Gastrocnemius medialis (tissue), 4 donors: Measurements from ENCODE around the gene PIBF1.

Experiments
- CTCF ChIP-seq, 5 experiments: fragments of 450-650 bp in 3 of 5; fragments of 200-600 bp in 2 of 5; sonication (generic) in 2 of 5; IDR thresholded peaks in 4 of 5; conservative IDR thresholded peaks in 1 of 5; 1 replicate in 4 of 5; 2 replicates in 1 of 5; pipeline ENCODE4 v1.5.1; 2016 to 2019; ENCODE audit warnings: antibody characterized with exemption in 5 of 5, mild to moderate bottlenecking in 3 of 5, moderate library complexity in 3 of 5
- POLR2A ChIP-seq, 2 donors: fragments of 450-650 bp; IDR thresholded peaks; one replicate each; pipeline ENCODE4 v1.6.1; 2017; ENCODE audit warnings: antibody characterized with exemption in 2 of 2, mild to moderate bottlenecking in 2 of 2, moderate library complexity in 2 of 2

DNA sequence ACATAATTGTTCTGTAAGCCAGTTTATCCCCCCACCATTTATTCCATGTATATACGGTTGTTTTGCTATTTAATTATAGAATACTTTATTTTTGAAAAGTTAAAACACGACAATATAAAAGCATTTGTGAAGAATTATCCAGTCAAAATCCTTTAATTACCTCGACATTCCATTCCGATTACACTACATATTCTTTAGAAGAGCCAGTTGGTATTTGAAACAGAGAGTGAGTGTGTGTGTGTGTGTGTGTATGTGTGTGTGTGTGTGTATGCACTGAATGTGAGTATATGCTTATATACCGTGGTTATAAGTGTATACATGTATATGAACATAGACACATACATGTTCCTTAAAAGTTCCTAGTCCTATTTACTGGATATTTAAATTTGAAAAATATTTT, 189.0 kb downstream of the PIBF1 start:
- no peak for TF ChIP-seq POLR2A (IDR thresholded peaks at IDR 0.05)
- TF ChIP-seq CTCF (IDR thresholded peaks at IDR 0.05 in 4 of 5, conservative IDR thresholded peaks at IDR 0.05 in 1 of 5), result no peak
